Stimulated activated CD4-positive, alpha-beta T cell treated with anti-CD3 and anti-CD28 coated beads, Interleukin-12 subunit alpha, Interleukin-12 subunit beta, amount 100 ng/mL, for 24 hours (primary cell): ENCODE measurements around the gene DPYD.

Source experiments
- DNase-seq, 2 experiments: peaks; one replicate each; pipeline ENCODE4 v3.0.0-alpha.2; 2020; ENCODE audit warnings: low read depth in 2 of 2

Gene DPYD

GRCh38 chr1:97784661-97785060, 136.2 kb downstream of the DPYD start:
- no peak for DNase-seq

DNA sequence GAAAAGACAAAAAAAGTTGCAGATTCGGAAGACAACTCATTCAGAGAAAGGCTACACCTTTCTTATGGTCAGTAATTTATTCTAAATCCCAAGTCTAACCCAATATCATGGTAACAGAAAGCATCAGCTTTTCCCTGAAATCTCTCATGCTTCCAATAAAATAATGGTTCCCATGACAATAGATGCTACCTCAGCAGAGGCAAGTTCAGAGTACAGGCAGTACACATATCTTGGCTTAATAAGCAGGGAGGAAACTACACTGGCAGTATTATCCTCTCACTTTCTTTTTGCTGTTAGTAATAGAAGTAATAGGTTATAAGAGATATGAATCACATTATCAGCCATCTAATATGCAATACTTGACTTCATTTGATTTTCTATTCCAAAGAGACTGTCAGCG, 137.1 kb downstream of the DPYD start:
- no peak for DNase-seq

DNA sequence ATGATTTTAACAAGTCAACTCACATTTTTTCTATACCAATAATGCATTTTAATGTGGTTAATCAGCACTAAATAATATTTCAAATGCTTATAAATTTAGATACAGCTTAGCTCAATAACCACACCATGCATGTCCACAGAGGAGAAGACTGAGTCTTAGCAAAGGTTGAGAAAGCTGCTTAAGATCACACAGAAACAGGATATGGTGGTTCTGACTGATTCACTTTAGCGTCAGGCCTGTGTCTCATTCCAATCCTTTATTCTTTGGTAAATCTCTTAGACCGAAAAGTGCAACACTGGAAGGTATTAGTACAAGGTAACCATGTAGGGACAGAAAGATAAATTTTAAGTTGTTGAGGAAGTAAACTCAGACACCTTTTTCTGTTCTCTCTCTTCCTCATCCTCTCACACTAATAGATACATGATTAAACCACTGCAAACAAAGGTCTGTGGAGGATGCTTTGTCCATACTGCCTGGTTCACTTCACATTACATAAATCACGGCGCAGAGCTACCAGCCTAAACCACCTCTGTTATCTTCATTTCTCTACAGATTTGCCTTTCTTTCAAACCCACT, 139.0 kb downstream of the DPYD start:
- DNase-seq: no peak

DNA sequence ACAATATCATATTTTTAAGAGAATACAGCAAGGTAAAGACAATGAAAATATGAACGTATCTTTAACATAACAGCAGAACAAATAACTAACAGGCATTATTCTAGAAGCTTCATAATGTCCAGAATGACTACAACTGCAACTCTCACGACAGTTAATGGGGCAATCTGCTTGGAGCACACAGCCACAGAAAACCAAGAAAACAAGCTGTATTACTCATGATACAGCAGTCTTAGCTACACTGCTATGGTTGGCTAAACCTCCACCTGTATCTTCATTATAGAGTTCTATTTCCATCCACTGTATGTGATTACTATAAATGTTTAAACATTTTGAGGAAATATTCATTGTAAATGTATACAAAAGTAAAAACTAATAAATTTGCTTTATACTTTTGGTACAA, 139.9 kb downstream of the DPYD start:
- no peak for DNase-seq

- DNase-seq: no peak
Observed at GRCh38 chr1:97778718-97779117, 142.1 kb downstream of the DPYD start.

DNA sequence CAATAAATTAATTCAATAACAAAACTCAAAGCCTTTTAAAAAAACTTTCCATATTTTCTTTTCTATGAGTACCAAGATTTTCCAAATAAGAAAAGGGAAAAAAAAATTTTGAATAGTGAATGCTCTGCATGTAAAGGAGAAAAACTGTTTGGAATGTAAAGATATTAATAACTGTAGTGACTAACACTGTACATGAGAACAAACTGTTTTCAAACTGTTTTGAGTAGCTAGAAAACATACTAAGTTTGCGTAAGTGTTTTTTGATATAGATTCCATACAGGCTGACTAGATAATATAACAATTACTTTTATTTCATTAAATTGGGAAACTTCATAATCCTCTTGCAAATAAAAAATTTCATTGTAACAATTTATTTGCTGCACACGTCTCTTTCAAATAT, 150.5 kb downstream of the DPYD start:
- DNase-seq: no peak

DNA sequence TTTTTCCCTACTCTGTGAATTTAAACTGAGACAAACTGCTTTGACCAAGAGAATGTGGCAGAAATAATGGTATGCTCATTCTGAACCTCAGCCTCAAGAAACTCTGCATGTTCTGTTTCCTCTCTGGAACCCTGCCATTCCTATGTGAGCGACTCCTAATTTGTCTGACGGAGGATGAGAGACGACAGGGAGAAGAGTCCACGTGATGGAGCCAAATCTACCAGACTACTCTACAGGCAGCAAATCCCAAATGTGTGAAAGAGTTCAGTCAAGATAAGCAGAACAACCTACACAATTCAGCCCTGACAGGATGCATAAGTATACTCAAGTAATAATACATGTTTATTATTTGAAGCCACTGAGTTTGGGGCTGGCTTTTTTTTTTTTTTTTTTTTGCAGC, 153.5 kb downstream of the DPYD start:
- DNase-seq: no peak

DNA sequence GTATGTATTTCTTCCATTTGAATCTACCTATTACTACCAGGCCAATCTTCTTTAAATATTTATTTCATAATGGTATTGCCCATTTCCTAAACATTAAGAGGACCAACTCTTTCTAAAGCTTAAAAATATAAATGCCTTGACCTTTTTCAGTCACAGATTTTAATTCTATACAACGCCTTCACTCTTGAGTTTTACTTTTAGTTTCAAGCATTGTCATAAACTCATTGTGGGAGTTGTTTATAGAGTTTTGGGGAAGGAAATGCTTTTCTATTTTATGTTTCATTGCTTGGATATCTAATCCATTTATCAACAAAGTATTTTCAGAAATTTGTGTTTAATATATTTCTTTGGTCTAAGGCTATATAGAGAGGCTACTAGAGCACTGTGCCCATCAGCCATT, 155.8 kb downstream of the DPYD start:
- DNase-seq: no peak

DNA sequence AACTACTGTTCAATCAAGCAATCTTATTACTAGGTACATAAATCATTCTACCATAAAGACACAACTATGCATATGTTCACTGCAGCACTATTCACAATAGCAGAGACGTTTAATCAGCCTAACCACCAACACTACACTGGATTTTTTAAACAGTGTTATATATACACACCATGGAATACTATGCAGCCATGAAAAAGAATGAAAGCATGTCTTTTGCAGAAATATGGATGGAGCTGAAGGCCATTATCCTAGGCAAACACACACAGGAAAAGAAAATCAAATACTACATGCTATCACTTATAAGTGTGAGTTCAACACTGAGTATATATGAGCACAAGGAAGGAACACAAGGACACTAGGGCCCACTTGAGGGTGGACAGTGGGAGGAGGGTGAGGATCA, 159.2 kb downstream of the DPYD start:
- DNase-seq: no peak

GRCh38 chr1:97759078-97759477, 161.8 kb downstream of the DPYD start:
- no peak for DNase-seq

DNA sequence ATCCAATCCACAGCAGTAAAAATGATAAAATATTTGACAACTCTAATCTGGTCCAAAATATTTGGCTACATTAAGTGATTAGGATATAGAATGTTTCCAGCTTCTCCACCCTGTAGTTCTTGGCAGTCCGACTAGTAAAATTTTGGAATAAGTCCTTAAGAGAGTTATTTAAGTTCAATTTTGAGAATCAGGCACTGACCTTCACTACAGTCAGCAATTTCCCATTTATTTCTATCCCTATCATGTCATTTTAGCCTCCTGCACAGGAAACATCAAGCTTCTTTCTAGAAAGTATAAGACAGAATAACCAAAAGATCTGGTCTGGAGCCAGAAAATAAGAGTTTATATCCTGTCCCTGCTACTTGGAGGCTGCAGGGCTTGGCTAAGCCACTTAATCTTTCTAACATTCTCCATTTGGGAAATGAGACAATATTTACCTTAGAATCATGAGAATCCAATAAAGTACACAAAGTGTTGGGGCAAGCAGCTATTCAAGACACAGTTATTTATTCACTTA, 162.2 kb downstream of the DPYD start:
- DNase-seq: no peak

- no peak for DNase-seq
Observed at GRCh38 chr1:97745912-97746311, 174.9 kb downstream of the DPYD start.

- DNase-seq: no peak
Observed at GRCh38 chr1:97744977-97745376, 175.9 kb downstream of the DPYD start.

DNA sequence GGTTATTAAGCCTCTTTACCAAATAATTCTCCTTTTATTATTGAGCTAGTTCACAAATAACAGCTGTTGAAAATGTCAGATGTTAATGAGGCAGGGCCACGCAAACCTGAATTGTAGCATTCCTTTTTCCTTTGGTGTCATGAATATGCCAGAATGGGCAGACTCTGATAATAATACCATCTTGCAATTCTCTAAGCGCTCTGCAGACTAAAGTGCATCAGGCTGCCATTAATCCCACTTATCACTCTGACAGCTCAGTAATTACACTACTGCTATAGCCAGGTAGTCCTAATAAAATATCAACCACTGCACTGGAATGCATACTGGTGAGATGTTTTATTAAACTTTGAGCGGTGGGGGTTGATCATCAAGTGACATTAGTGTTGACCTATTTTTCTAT, 177.7 kb downstream of the DPYD start:
- DNase-seq: no peak

- DNase-seq: no peak
Observed at GRCh38 chr1:97740891-97741290, 179.9 kb downstream of the DPYD start.

GRCh38 chr1:97739596-97740103, 181.2 kb downstream of the DPYD start:
- no peak for DNase-seq

GRCh38 chr1:97738270-97738669, 182.6 kb downstream of the DPYD start:
- no peak for DNase-seq

DNA sequence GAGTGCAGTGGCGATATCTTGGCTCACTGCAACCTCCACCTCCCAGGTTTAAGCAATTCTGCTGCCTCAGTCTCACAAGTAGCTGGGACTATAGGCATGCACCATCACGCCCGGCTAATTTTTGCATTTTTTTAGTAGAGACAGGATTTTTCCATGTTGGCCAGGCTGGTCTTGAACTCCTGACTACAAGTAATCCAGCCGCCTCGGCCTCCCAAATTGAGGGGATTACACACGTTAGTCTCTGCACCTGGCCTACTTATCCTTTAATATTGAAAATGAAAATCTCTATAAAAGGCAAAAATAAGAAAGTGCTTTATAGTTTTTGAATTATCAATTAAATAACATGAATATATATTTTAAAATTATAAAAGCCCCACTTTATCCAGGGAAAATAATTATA, 190.6 kb downstream of the DPYD start:
- no peak for DNase-seq

GRCh38 chr1:97728436-97728835, 192.4 kb downstream of the DPYD start:
- no peak for DNase-seq

DNA sequence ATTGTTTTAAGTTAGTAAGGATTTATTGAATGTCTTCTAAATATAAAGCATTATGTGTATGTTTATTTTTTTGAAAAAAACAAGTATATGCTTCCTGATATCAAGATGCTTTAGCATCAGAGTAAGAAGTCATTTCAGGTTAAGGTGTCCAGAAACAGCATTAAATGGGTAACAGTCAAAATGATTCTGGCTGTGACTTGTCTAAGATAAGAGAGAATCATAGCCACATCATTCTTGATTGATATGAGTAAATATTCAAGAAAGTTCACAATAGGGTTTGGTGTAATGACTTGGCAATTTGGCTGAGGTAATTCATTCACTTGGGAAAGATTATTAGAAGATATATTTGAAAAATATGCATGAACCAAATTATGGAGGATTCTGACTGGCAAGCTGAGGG, 193.8 kb downstream of the DPYD start:
- no peak for DNase-seq

DNA sequence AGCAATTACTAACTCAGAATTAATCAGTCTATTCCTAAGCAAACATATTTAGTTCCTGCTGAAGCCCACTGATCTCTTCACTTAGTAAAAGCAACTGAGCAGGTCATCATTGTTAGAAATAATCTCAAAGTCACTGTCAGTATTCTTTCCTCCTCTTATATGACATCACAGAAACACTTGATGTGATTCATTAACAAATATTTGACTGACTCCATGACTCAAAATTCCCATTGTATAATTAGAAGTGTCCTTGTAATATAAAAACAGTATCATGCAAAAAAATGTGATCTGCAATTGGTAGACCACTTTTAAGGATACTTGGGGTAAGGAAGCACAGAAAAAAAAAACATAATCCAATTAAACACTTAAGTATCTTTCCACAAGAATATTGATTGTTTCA, 194.4 kb downstream of the DPYD start:
- DNase-seq: no peak

DNA sequence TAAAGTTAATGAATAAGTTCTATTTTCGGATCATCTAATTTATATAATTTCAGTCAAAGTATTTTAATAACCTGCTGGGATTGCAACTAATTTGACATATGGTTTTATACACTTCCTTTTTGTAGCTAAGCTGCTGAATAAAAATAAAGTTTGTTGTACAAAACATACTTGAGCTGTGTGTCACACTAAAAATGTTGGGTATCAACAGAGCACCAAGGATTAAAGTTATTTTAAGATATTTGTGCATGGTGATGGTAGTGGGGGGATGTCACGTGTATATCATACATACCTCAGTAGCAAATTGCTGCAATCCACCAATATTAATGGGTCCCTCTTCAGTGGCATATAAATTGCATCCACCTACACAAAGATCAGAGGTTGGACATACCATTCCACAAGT, 199.6 kb downstream of the DPYD start:
- no peak for DNase-seq

GRCh38 chr1:97712980-97713379, 207.9 kb downstream of the DPYD start:
- DNase-seq: no peak

- no peak for DNase-seq
Observed at GRCh38 chr1:97711858-97712257, 209.0 kb downstream of the DPYD start.
